Smooth muscle cell of the brain vasculature (primary cell): Measurements from ENCODE around the gene SH3PXD2B.
"Not testable (repeated sequence)": the region's sequence is repeated elsewhere in the genome, so short reads cannot be mapped to it uniquely, and the experiment has no call there.

Experiments
- DNase-seq: peaks from one replicate; pipeline ENCODE4 v3.0.0-alpha.2; 2012; ENCODE audit warnings: low read depth, low spot score

SH3PXD2B gene

DNA sequence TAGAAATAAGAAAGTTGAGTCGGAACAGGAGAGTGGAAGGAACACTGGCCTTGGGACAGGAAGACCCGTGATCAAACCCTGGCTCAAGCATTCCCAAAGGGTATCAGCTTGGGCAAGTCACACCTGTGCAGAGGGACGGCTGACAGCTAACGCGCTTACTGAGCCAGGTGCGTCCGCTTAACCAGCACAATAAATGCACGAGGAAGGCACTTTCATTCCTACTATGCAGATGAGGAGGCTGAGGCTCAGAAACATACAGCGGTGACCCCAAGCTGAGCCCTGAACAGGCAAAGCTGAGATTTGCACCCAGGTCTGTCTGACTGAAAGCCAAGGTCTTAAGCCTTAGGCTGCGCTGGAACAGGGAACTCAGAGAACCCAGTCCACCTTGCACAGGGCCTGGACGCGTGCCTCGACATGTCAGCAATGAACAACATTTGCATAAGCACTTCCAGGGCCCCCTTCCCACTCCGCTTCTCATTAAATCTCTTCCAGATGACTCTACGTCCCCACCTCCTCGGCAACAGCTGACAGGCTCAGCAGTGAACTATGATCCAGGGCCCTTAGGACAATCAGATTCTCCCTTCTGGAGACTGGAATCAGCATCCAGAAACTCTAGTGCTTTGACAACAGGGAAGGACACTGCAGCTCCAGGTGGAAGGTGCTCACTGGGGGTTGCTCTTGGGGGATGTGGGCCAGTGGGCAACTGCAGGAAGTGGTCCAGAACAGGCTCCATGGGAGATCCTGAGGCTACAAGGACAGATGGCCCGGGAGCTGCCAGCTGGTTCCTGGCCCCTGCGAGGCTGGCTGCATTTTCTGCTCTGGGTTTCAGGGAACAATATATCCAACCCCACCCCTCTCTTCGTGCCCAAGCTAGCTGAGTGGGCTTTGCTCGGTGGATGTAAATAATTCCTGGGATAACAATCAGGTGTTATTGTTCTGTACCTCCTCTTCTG is 35.2 kb downstream of the SH3PXD2B start:
- no peak for DNase-seq

DNA sequence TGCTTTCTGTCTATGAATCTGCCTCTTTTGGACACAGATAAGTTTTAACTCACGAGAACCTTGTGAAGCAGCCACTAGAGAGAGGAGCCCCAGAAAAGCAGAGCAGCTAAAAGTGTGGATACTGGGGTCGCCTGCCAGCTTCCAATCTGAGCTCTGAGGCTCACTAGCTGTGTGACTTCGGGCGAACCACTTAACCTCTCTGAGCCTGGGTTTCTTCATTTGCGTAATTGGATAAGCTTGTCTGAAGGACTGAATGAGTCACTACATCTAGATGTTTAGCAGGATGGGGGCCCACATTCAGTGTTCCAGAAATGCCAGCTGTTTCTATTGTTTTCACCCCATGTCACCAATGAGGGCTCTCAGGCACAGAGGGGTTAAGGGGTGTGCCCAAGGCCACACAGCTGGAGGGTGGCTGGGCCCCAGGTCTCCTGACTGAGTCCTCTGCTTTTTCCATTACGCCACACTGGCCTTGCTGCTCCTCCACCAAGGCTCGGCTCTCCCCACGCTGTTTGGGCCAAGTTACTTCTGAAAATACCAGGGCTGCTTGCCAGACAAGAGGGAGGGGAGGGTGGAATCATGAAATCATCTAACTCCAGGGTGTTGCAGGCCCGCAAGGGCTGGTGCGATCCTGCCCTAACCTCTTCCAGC is 36.2 kb downstream of the SH3PXD2B start:
- DNase-seq = peak; percentile 89

DNA sequence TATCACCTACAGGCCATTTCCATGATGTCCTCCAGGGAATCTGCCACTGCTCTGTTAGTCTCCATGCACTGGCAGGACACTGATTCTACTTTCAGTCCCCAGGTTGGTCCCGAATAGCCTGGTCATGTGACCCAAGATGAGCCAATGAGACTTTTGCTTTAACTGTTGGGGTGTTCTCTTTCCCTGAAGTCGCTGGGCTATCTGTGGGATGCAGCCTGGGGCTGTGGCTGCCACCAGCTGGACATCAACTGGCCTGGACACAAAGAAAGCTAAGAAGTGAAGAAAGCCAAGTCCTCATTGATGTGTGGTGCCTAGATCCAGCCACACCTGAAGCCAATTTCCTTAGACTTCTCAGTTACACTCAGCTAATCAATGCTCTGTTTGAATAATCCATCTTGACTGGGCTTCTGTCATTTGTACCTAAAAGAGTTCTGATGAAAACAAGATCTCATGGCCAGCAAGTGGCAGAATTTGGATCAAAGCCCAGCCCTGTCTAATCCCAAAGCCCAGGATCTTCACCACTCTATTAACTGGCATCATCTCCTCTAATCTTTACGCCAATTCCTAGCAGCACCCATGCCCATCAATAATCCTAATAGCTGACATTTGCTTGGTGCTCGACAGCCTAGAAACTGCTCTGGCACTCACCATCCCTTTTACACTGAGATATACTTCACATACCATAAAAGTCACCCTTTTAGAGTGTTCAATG is 37.0 kb downstream of the SH3PXD2B start:
- DNase-seq = no peak

DNA sequence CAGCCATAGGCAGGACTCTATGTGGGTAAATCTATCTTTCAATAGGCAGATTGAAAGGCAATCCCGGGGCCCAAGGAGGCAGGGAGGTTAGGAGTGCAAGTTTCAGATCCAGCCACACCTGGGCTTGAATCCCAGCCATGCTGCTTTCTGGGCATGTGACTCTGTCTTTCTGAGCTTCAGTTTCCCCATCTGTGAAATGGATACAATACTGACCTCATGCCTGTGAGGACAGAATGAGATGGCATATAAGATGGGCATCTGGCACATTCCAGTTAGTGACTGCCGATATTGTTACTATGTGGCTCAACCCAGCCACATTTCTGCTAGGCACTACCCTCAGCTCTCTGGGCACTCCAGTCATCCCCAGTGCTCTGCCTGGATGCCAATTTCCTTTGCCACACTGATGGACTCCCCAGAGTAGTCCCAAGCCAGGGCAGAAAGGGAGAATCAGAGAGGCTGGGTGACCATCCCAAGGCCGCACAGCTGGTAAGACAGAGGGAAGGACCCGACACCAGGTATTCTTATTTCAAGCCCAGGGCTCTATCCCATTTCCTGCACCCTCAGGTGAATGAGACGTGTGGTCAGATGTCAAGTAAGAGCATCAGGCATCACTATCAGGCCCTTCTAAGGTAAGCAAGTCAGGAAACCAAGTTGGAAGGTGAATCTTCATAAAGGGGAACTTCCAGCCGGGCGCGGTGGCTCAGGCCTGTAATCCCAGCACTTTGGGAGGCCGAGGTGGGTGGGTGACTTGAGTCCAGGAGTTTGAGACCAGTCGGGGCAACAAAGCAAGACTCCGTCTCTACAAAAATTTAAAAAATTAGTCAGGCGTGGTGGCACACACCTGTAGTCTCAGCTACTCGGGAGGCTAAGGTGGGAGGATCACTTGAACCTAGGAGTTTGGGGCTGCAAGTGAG is 38.7 kb downstream of the SH3PXD2B start:
- no peak for DNase-seq

DNA sequence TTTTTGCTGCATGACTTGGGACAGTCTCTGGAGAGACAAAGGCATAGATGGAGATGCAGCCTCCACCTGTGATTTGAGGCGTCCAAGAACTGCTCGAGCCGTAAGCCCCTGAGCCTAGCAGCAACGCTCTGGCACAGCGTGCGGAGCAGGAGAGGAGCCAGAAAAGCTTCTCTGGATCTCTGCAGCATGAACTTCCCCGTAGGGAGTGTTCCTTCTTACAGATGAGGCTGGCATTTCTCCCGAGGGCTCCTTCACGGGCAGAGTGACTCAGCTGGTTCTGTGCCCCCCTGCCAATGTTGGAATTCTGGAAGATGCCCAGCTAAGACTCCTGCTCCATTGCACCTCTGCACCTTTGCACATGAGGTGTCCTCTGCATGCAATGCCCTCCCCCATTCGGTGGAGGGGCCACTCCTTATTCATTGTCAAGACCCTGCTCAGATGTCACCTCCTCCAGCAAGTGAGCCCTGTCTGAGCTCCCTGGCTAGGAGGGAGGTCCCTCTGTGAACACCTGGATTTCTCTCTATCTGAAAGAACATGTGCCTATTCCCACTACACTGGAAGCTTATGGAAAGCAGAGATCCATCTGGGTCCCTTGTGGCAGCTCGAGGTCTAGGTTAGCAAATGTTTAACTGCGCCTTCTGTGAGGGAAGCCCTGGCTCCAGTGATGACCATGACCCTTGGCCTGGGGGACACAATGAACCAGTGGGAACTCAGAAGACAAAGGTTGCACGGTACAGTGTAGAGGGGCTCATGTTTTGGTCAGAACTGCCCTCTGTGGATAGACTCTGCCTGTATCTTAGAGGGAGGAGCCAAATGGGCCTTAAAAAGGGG is 39.6 kb downstream of the SH3PXD2B start:
- DNase-seq = no peak

DNA sequence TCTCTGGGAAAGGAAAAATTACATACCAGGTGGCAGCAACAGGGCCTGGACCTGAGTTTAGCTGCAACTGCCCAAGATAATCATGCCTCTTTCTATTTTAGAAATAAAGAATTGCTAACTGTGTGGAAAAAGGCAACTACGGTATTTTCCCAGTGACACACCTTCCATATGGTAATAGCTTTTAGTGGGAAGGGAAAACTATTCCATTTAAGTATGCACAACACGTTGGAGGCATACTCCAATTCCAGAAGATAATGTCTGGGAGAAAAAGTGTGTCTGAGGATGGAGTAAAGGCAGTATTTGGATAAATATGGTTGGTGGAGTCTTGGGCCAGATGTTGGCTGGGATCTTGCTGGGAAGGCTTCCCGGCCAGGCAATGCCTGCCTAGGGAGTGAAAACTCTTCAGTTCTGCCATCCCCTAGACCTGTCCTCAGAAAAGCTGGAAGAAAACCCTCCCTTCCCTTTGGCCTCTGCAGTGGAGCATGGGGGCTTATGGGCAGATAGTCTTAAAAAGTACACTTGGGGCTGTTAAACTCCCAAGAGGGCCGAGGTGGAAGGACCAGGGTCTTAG is 40.6 kb downstream of the SH3PXD2B start:
- DNase-seq = no peak

DNA sequence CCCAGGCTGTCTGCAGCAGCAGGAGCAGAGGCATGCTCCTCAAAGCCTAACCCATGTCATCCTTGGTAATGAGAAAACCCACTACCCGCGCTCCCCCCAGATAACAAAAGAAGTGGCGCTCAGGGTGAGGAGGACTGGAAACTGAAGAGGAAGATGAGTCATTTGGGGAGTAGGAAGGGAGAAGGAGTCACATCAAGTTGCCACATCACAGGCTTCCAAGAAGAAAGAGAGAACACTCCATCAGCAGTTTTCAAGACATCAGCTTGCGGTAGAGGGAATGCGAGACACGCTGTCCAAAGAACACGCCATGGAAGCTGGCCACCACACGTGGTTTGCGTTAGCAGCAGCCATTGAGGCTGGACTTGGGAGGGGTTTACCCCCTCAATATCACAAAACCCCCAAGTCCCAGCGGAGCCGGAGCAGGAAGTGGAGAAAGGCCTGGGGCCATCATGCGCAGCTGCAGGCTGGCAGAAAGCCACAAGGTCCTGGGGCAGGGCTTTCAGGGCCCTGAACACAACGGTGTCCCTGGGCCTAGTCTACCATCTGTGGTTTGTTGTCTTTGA is 41.5 kb downstream of the SH3PXD2B start:
- DNase-seq = peak; percentile 72

DNA sequence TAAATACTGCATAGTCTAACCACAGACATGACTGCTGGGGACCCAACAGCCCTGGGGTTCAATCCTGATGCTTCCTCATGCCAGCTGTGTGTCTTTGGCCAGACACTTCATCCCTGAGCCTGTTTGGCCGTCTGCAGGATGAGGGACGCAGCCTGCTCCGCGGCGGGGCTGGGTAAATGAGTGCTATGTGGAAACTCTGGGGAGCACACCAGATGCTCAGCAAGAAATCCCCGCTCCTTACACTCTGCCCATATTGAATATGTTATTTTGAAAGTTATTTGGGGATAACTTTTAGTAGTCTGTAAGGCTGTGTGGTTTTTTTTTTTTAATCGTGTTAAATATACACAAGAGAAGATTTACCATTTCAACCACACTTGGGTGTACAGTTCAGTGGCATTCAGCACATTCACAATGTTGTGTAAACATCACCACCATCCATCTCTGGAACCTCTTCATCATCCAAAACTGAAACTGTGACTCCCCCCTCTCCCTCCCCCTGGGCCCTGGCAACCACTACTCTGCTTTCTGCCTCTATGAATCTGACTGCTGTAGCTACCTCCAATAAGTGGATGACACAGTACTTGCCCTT is 42.7 kb downstream of the SH3PXD2B start:
- no peak for DNase-seq

DNA sequence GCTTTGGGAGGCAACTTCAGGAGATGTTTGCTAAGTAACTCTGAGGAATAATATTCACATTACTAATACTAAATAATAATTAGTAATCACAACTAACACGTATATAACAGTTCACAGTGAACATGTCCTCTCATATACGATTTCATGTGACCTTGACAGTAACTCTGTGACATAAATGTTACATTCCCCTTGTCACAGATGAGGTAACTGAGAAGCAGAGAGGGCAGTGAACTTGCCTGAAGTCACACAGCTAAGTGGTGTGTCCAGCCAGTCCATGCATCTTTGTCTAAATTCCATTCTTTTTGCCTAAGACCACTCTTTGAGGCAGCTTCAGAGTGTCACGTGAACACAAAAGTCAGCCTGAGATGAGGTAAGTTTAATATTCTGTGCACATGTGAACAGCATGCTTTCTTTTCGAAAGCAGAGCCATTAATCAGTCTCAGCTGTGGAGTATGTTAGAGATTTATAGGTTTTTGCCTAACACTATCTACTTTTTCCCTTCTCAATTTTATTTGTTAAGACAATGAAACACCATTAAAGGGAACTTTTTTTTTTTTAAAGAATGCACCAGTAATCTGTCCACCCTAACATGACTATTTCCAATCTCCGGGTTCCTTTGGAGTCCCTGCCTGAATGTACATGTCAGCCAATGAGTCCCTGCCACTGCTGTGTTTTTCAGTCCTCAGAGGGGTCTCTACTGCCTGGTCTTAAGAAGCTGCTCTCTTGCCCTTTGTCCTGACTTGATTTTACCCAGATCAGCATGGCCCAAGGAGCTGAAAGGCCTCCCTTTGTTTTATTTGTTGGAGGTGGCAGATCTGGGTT is 43.5 kb downstream of the SH3PXD2B start:
- no peak for DNase-seq

DNA sequence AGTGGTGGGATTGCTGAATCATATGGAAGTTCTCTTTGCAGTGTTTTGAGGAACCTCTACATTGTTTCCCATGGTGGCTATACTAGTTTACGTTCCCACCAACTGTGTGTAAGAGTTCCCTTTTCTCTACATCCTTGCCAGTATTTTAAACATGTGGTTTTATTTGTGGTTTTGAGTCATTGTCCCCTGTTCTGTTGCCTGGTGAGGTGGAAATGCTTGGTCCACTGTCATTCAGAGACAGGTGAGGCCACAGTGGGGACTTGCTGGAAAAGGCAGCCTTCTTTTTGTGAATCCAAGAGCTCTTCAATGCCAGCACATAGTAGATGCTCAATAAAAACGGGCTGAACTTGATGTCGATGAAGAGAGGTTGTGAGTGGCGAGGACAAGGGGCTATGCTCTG is 44.2 kb downstream of the SH3PXD2B start:
- DNase-seq = no peak

DNA sequence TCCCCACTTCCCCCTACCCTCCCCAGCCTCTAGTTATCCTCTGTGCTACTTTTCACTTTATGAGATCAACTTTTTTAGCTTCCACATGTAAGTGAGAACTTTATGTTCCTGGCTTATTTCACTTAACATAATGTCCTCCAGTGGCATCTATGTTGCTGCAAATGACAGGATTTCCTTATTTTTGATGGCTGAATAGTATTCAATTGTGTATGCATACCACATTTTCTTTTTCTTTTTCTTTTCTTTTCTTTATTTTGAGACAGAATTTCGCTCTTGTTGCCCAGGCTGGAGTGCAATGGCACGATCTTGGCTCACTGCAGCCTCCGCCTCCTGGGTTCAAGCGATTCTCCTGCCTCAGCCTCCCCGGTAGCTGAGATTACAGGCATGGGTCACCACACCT is 44.8 kb downstream of the SH3PXD2B start:
- not testable (repeated sequence) for DNase-seq

DNA sequence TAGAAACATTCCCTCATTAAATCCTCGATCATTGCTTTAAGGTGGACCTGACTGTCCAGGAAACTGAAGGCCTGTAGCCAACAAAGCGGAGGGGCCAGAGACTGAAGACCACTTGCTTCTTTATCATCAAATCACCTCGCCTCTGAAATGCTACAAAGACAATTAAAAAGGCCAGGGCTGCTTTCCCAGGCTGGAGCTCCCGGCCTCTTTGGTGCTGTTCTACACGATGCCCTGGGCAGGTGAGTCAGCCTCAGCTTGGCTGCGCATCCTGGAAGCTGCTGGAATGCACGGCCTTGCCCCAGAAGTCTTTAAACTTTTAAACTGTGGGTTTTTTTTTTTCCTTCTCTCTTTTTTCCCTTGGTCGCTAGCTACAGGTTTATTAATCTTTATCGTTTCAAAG is 46.5 kb downstream of the SH3PXD2B start:
- DNase-seq = no peak

DNA sequence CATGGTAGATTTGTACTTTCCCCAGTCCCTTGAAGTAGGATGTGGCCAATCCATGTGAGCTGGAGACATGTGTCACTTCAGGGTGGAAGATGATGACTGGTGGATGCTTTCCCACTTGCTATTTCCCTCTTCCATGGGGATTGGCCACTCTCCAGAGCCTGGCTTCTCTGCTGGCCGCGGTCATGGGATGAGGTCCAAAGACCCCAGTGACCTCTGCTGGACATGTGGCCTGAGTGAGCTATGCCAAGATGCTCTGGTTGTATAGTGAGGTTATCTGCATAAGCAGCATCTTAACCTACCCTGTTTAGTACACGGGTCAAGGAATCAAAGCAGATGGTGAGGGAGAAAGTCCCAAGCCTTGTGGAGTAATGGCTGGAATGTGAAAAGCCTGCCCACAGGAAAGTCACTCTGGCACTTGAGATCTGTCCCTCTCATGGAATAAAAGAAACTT is 47.1 kb downstream of the SH3PXD2B start:
- DNase-seq = no peak

DNA sequence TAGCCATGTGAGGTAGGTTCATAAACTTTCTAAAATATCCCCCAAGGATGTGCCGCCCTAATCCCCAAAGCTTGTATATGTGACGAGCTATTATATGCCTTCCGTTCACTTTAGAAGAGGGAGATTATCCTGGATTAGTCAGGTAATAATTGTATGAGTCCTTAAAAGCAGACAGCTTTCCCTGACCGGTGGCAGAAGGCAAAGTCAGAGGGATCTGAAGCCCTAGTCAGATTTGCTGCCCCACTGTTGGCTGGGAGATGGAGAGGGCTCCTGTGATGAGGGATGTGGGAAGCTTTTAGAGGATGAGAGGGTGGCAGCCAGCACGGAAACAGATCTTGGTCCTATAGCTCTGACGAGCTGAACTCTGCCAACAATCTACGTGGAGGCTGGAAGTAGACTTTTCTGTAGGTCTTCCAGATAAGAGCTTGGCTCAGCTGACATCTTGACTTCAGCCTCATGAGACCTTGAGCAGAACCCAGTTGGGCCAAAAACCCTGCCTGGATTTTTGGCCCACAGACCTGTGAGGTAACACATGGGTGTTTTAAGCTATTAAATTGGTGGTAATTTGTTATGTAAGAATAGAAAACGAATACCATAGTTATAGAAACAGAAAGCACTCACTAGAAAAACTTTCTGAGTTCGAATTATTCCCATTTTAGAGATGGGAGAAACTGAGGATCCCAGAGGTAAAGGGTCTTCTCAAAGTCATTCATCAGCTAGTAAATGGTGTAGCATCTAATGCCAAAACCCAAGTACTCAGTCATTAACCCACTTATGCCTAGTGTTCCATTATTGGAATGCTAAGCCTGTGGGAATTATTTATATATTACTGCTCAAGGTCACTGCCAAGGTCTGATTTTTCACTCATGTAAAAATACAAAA is 48.9 kb downstream of the SH3PXD2B start:
- no peak for DNase-seq

DNA sequence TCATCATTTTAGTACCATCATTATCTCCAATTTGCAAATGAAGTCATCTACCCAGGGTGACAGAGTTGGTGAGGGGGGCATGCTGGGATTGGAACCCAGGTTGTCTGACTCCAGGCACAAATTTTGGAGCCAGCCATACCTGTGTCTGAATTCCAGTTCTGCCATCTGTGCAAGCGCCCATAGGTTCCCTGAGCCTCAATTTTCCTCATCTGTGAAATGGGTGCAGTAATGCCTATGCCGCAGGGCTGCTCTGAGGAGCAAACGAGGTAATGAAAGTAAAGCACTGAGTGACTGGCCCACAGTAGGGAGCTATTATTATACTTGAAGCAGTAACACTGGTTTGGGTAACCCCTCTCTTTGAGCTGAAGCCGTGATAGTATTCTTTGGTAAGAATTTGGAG is 49.6 kb downstream of the SH3PXD2B start:
- DNase-seq = no peak

DNA sequence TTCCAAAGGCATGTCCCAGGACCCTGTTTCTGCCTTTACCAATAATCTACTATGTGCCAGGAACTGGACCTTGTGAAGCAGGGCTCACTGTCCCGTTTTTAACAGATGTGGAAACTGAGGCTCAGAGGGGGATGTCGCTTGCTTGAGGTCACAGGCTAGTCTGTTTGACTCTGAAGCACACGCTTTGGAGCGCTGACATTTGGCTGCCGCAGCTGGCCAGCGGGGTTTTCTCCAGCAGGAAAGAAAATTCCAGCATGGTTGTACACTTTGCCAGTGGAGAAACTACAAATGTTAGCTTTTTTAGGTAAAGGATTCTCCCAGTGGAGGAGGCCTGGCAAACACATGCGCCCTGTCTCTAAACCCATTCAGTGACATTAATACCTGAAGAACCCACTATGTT is 50.5 kb downstream of the SH3PXD2B start:
- no peak for DNase-seq

DNA sequence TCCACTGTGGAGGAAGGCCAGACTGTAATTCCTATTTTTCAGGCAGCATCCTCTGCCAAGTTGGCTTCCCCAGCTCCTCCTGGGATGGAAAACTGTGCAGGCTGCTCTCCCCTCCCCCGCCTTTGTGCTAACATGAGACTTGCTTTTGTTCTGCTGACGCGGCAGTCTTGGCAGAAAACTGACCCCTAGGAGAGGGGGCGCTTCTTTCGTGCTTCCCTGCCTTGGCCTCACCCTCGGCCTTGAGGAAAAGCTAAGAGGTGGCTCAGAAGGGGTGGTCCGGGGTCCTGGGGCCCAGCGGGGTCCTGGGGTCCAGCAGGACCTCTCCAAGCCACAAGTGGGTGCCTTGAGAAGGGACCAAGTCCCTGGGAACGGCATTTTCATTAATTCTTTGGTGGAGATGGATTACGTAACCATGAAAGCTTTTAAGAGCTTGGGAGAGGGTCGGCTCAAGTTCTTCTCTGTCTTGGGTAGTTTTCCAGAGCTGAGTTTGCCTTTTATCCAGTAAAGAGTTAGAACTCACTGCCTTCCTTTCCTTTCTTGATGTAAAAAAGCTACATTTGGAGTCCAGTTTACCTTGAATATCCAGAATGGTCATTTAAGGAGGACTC is 51.0 kb downstream of the SH3PXD2B start:
- DNase-seq = no peak
